Gastrocnemius medialis (tissue), 4 donors: Measurements from ENCODE around the gene PADI4. TPM values are rescaled to one million over a fixed set of nuclear protein-coding genes. Genes with fewer than 3 reads are reported as not detected.

Experiments
- ATAC-seq, 2 donors: fragments of 150-250 bp; one replicate each; pipeline ENCODE4 v1.9.1; 2016
- DNase-seq, 2 donors: peaks; one replicate each; pipeline ENCODE4 v3.0.0-alpha.2; 2019
- H3K27ac ChIP-seq, 4 donors: fragments of 200-600 bp; sonication (generic); 1 replicate in 1 of 4; 2 replicates in 3 of 4; pipeline ENCODE4 v1.5.1; 2016 to 2018; ENCODE audit warnings: mild to moderate bottlenecking in 2 of 4, moderate library complexity in 1 of 4
- H3K27me3 ChIP-seq, 3 donors: fragments of 200-600 bp; sonication (generic) in 2 of 3; 1 replicate in 1 of 3; 2 replicates in 2 of 3; pipeline versions ENCODE4 v1.5.1 to v1.6.0; 2016 to 2019; ENCODE audit warnings: mild to moderate bottlenecking in 1 of 3, moderate library complexity in 1 of 3
- H3K36me3 ChIP-seq, 2 donors: fragments of 200-600 bp; sonication (generic) in 1 of 2; one replicate each; pipeline ENCODE4 v1.5.1; 2017 to 2018
- H3K4me1 ChIP-seq, 2 donors: fragments of 200-600 bp; sonication (generic) in 1 of 2; one replicate each; pipeline ENCODE4 v1.5.1; 2016 to 2017; ENCODE audit warnings: mild to moderate bottlenecking in 2 of 2
- H3K4me3 ChIP-seq, 4 donors: fragments of 200-600 bp; sonication (generic) in 3 of 4; 1 replicate in 1 of 4; 2 replicates in 3 of 4; pipeline ENCODE4 v1.5.1; 2016 to 2019; ENCODE audit warnings: mild to moderate bottlenecking in 2 of 4
- H3K9me3 ChIP-seq, 3 donors: fragments of 200-600 bp; sonication (generic) in 2 of 3; 1 replicate in 1 of 3; 2 replicates in 2 of 3; pipeline ENCODE4 v1.5.1; 2016 to 2019
- CTCF ChIP-seq, 5 experiments: fragments of 450-650 bp in 3 of 5; fragments of 200-600 bp in 2 of 5; sonication (generic) in 2 of 5; IDR thresholded peaks in 4 of 5; conservative IDR thresholded peaks in 1 of 5; 1 replicate in 4 of 5; 2 replicates in 1 of 5; pipeline ENCODE4 v1.5.1; 2016 to 2019; ENCODE audit warnings: antibody characterized with exemption in 5 of 5, mild to moderate bottlenecking in 3 of 5, moderate library complexity in 3 of 5
- POLR2A ChIP-seq, 2 donors: fragments of 450-650 bp; IDR thresholded peaks; one replicate each; pipeline ENCODE4 v1.6.1; 2017; ENCODE audit warnings: antibody characterized with exemption in 2 of 2, mild to moderate bottlenecking in 2 of 2, moderate library complexity in 2 of 2
- in situ Hi-C, 4 donors: fragments of 200-750 bp; cut with MboI; loops; one replicate each; pipeline versions ENCODE4 v1.15.0 to v1.8.0; 2017; ENCODE audit warnings: low sequenced_read_pairs in 4 of 4
- intact Hi-C: fragments of 100-400 bp; cut with DNase I; formaldehyde crosslinking; loops from one replicate; pipeline ENCODE4 v1.15.1; 2023; ENCODE audit warnings: low total_unique reads
- total RNA-seq, 4 donors: library from RNA; depleted of rRNA; stranded (reverse); fragments of >200 nt; gene quantifications; one replicate each; pipeline versions ENCODE4 v1.1.0 to v1.2.3, GENCODE V29; 2016

PADI4 gene
- total RNA-seq, 4 donors from 2014 or later: not detected

GRCh38 chr1:17369466-17369865 is 61.5 kb downstream of the PADI4 start:
- intact Hi-C loops: no loop called here
- Histone ChIP-seq H3K27me3 (peaks cover 0 to 15% (median 10%) of the 10 kb centered on the region in 3 donors), H3K4me1 (no peaks in the 10 kb centered on the region), H3K9me3 (no peaks in the 10 kb centered on the region), H3K4me3 (no peak overlapping the region), H3K36me3 (no peaks in the 10 kb centered on the region), H3K27ac (no peak overlapping the region)
- DNase-seq (no peak), ATAC-seq (no peak)
- no peak for TF ChIP-seq CTCF (IDR thresholded peaks at IDR 0.05 in 4 of 5, conservative IDR thresholded peaks at IDR 0.05 in 1 of 5)
- no peak for TF ChIP-seq POLR2A (IDR thresholded peaks at IDR 0.05)
- in situ Hi-C loops: no loop called here

DNA sequence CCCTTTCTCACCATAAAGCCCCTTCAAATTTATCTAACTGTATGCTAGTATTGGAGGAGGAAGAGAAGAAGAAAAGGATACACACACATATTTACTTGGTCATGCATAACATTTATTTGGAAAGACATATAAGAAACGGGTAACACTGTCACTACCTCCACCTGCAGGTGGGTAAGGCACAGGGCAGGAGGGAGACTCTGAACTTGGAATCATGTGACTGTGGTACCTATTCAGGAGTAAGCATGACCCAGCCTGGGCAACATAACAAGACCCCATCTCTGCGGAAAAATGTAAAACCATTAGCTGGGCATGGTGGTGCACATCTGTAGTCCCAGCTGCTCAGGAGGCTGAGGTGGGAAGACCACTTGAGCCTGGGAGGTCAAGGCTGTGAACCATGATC is 62.6 kb downstream of the PADI4 start:
- no peaks in the 10 kb centered on the region for H3K36me3 ChIP-seq
- no peaks in the 10 kb centered on the region for H3K4me1 ChIP-seq
- H3K9me3 ChIP-seq: no peaks in the 10 kb centered on the region
- DNase-seq (no peak), ATAC-seq (no peak)
- intact Hi-C loops: no loop called here
- TF ChIP-seq POLR2A (IDR thresholded peaks at IDR 0.05) (no peak), CTCF (IDR thresholded peaks at IDR 0.05 in 4 of 5, conservative IDR thresholded peaks at IDR 0.05 in 1 of 5) (no peak)
- in situ Hi-C loops: no loop called here
- H3K27ac ChIP-seq: no peak overlapping the region
- peaks cover 0 to 9% (median 9%) of the 10 kb centered on the region in 3 donors for H3K27me3 ChIP-seq
- no peak overlapping the region for H3K4me3 ChIP-seq

DNA sequence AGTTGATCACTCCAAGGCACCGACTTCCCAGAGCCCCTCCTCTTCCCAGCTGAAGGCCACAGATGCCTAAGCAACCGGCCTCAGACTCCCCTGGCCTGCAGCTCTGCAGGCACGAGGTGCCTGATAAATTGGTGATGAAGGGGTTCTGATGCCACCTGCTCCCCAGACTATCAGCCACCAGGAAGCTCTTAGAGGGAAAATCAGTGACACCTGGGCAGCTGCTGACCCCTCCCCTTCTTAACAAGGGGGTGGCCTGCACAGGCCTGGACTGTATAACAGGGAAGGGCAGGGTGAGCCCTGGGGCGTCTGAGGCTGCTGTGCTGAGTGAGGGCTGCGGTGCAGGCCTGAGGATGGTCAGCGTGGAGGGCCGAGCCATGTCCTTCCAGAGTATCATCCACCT is 63.9 kb downstream of the PADI4 start, which contains the start of gene PADI6:
Gene PADI6, plus strand, starts transcription at position 301 of the 400 bp plus-strand sequence. Its CDS starts 50 bp downstream, at position 351.
- Histone ChIP-seq H3K27ac (no peak within 1 kb of the TSS), H3K4me3 (no peak within 1 kb of the TSS), H3K36me3 (no peaks in the 10 kb centered on the region), H3K27me3 (peaks cover 4 to 9% (median 8%) of the 10 kb centered on the region in 3 donors), H3K9me3 (no peaks in the 10 kb centered on the region), H3K4me1 (no peaks in the 10 kb centered on the region)
- intact Hi-C loops: no loop called here
- TF ChIP-seq CTCF (IDR thresholded peaks at IDR 0.05 in 4 of 5, conservative IDR thresholded peaks at IDR 0.05 in 1 of 5) (no peak), POLR2A (IDR thresholded peaks at IDR 0.05) (no peak)
- DNase-seq (no peak), ATAC-seq (no peak)
- in situ Hi-C loops: no loop called here

DNA sequence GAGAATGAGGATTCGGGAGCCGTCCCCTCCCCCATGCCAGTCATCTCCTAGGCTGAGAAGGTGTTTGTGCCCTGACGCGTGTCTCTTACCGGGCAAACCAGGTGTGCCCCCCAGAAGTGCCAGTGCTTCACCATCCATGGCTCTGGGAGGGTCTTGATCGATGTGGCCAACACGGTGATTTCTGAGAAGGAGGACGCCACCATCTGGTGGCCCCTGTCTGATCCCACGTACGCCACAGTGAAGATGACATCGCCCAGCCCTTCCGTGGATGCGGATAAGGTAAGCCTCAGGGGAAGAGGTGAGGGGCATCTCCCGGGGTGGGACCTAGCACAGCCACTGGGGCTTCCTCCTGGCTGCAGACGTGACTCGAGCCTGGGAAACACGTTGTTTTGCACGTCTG is 65.0 kb downstream of the PADI4 start:
- Histone ChIP-seq H3K9me3 (no peaks in the 10 kb centered on the region), H3K27me3 (peaks cover 4 to 11% (median 8%) of the 10 kb centered on the region in 3 donors), H3K4me3 (no peak overlapping the region), H3K4me1 (no peaks in the 10 kb centered on the region), H3K36me3 (no peaks in the 10 kb centered on the region), H3K27ac (no peak overlapping the region)
- in situ Hi-C loops (no loop called here), intact Hi-C loops (no loop called here)
- TF ChIP-seq POLR2A (IDR thresholded peaks at IDR 0.05) (no peak), CTCF (IDR thresholded peaks at IDR 0.05 in 4 of 5, conservative IDR thresholded peaks at IDR 0.05 in 1 of 5) (no peak)
- no peak for DNase-seq
- ATAC-seq: no peak

- Histone ChIP-seq H3K36me3 (no peaks in the 10 kb centered on the region), H3K4me1 (no peaks in the 10 kb centered on the region), H3K4me3 (no peak overlapping the region), H3K27ac (no peak overlapping the region), H3K27me3 (peaks cover 7 to 15% (median 11%) of the 10 kb centered on the region in 3 donors), H3K9me3 (no peaks in the 10 kb centered on the region)
- in situ Hi-C loops: no loop called here
- DNase-seq (no peak), ATAC-seq (no peak)
- TF ChIP-seq POLR2A (IDR thresholded peaks at IDR 0.05) (no peak), CTCF (IDR thresholded peaks at IDR 0.05 in 4 of 5, conservative IDR thresholded peaks at IDR 0.05 in 1 of 5) (no peak)
- intact Hi-C loops: no loop called here
Observed at GRCh38 chr1:17375651-17376050, 67.7 kb downstream of the PADI4 start.
